Activated T-cell treated with anti-CD3 and anti-CD28 coated beads for 1 hour (primary cell): ENCODE data around the gene NOTO.
"Not testable (repeated sequence)": the region's sequence is repeated elsewhere in the genome, so short reads cannot be mapped to it uniquely, and the experiment has no call there.

Experiments used
- DNase-seq: peaks from one replicate; pipeline ENCODE4 v3.0.0-alpha.2; 2020; ENCODE audit warnings: low read depth

Gene NOTO

DNA sequence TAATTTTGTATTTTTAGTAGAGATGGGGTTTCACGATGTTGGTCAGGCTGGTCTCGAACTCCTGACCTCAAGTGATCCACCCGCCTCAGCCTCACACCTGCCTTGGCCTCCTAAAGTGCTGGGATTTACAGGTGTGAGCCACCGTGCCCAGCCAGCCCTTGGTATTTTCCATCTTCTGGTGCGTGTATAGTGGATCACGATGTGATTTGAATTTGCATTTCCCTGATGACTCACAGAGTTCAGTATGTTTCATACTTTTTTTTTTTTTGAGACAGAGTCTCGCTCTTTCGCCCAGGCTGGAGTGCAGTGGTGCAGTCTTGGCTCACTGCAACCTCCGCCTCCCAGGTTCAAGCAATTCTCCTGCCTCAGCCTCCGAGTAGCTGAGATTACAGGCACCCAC lies 2.1 kb upstream of the NOTO start:
- DNase-seq: not testable (repeated sequence)

DNA sequence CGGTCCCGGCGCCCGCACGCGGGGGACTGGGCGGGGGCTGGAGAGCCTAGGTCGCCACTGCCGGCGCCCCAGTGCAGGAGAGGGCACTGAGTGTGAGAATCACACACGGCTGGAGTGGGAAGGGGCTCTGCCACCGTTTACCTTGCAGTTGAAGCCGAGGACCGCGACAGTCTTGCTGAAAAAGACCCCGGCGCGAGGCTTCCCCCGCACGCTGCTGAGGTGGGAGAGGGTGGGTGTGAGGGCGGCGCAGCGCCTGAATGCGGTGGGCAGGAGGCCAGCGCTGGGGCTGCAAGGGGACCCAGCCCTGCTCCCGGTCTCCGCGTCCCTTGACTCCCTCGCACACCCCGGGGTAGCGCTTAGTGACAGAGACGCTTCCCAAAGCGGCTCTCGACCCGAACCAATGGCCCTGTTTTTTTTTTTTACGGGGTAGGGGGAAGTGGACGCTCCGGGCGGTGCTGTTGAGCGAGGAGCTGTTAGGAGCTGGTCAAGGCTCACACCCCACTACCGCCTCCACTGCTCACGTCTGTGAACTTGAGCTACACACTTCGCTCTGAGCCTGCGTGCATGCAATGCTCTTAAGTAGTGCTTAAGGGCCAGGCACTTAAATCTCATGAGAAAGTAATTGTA lies 794 bp downstream of the NOTO start:
- DNase-seq: no peak

DNA sequence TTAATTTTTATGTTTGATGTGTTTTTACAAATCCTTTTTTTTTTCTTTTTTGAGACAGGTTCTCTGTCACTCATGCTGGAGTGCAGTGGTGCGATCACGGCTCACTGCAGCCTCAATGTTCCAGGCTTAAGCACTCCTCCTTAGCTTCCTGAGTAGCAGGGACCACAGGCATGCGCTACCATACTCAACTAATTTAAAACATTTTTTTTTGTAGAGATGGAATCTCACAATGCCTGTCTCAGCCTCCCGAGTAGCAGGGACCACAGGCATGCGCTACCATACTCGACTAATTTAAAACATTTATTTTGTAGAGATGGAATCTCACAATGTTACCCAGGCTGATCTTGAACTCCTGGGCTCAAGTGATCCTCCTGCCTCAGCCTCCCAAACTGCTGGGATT lies 3.2 kb downstream of the NOTO start:
- DNase-seq: no peak

DNA sequence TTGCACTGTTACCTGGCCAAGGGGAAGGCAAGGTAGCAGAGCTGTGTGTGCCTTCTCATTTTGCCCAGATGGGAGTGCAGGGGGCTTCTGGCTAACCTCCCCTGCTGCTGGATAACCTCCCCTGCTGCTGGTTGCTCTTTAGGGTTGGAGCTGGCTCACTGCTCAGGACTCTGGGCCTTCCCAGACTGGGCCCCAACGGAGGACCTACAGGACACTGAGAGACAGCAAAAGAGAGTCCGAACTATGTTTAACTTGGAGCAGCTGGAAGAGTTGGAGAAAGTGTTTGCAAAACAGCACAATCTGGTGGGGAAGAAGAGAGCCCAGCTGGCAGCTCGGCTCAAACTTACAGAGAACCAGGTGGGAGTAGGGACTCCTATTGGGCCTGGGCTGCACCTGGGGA lies 5.9 kb downstream of the NOTO start:
- no peak for DNase-seq

DNA sequence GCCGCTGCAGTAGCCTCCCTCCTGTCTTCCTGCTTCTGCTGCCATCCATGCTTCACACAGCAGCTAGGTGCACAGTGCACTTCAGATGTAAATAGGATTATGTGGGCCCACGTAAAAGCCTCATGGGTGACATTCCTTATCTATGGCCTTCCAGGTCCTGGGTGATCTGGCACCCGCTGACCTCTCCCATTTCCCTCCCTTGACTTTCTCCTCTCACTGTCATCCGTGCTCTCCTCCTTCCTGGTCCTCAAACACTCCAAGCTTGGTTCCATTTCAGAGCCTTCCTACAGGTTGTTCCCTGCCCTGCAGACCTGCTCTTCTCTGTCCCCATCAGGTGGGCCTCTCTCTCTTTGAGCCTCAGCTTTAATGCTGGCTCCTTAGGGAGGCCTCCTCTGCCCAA lies 7.6 kb downstream of the NOTO start:
- no peak for DNase-seq

DNA sequence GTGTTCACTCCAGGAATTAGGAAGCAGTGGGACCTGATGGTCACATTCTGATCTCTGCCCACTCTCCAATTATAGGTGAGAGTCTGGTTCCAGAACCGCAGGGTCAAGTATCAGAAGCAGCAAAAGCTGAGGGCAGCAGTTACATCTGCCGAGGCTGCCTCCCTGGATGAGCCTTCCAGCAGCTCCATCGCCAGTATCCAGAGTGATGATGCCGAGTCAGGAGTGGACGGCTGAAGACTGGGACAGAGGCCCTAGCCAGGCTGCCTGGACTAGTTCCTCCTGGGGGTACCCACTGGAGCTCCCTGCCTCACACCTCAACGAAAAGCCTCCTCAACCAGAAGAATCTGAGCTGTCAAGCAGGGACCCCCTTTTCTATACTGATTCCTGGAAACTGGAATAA lies 8.3 kb downstream of the NOTO start:
- DNase-seq: no peak

DNA sequence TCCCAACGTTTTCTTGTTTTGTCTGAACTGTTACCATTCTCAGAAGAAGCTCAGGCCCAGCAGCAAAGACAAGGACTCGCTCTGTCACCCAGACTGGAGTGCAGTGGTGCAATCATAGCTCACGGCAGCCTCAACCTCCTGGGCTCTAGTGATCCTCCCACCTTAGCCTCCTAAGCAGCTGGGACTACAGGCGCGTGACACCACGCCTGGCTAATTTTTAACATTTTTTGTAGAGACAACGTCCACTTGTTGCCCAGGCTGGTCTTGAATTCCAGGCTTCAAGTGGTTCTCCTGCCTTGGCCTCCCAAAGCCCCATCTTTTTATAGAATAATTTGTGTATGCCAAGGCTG lies 9.7 kb downstream of the NOTO start:
- DNase-seq: no peak

DNA sequence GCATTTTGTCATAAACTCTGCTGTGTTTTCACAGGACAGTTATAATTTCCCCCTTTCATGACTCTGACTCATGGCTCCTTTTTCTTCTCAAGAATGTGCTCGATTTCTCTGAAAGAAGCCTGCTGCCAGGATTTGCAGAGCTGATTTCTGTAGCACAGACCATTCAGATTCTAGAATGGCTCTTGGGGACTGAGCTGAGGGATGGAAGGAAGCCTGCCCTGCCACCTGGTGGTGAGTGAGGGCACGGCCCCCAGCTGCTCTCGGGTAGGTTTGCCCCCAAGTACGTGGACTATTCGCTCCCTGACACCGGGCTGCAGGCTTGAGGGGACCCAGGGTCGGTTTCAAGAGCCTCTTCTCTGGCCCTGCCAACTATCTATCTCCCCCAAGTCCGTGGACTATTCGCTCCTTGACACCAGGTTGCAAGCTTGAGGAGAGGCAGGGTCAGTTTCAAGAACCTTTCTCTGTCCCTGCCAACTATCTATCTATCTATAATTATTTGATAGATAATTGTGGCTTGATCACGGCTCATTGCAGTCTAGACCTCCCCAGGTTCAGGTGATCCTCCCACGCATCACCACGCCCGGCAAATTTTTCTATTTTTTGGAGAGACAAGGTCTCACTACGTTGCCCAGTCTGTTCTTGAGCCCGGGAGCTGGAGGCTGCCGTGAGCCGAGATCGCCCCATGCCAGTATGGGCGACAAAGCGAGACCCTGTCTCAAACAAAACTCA lies 10.2 kb downstream of the NOTO start:
- peak; percentile 62 for DNase-seq

DNA sequence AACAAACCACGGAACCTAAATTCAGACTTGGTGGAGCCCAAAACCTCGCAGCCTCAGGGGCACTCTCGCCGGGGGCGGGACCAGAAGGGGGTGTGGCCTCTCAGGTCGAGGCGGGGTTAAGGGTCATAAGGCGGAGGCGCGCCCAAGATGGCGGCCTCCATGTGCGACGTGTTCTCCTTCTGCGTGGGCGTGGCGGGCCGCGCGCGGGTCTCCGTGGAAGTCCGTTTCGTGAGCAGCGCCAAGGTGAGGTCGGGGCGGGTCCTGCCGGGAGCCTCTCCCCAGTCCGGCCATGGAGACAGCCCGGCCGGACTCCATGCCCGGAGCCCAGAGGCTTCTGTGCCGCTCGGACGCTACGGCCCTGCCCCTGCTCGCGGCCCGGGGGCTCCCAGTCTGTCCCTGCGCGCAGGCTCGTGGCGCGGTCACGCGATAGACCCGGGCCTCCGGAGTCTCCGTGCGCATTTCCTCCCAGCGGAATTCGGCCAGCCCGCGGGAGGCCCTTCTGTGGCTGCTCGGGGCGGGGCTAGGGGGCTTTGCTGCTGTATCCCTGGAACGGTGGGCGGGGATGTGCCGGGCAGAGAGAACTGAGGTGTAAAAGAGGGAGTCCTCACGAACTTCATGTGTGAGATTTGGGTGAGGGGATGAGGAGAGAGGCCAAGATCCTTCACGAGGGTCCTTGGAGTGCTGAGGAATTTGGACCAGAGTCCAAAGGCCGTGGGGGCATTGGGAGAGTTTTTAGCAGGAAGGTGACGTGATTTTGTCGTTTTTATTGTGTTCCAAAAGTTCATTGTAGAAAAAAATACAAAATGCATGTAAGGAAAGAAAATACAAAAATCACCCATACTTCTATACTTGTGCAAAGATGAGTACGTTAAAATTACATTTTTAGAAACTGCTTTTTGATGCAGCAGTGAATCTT lies 12.0 kb downstream of the NOTO start, which contains the start of gene SMYD5:
Gene SMYD5, plus strand, starts transcription at position 126 of the 916 bp plus-strand sequence. Its CDS starts 22 bp downstream, at position 148.
- DNase-seq: peak; percentile 89

DNA sequence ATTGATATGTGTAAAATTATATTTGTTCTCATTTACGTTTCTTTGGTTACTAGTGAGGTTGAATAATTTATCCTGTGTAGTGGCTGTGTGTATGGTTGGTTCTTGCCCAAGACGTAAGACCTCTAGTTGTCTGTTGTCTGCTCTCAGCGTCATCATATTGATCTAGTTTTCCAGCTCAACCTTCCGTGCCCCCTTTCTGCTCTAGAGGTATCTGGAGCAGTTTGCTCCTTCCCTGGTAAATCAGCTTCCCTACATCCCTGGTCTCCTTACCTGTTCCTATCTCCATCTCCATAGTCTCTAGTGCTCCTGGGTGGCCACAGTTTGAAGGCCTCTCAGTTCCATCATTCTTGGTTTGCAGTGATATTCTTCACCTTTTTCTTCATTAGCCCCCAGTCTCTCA lies 12.9 kb downstream of the NOTO start:
- DNase-seq: no peak

DNA sequence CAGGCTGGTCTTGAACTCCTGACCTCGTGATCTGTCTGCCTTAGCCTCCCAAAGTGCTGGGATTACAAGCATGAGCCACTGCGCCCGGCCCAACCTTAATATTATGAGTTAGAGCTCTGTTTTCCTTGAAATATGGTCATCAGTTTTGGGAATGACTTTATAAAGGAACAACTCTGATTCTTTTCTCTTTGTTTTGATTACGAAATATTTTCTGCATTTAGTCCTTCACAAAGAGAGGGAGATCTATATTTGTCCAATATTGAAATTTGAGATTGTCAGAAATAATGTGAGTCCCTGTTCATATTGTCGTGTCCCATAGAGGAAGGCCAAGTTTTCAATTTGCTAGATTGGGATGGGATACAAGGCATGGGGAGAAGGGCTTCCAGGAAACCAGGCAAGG lies 14.8 kb downstream of the NOTO start:
- no peak for DNase-seq

DNA sequence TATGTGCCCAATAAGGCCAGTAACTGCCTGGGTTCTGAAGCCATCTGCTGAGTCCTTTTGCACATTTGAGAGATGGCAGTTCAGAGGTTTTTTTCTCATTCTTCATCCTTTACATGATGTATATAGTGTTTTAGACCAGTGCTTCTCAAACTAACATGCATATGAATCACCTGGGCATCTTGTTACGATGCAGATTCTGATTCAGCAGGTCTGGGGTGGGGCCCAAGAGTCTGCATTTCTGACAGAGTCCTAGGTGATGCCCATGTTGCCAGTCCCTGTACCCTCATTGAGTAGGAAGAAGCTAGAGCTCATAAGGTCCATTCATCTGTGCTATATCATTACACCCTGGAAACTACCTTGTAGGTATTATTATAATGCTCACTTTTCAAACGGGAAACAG lies 15.5 kb downstream of the NOTO start:
- no peak for DNase-seq

DNA sequence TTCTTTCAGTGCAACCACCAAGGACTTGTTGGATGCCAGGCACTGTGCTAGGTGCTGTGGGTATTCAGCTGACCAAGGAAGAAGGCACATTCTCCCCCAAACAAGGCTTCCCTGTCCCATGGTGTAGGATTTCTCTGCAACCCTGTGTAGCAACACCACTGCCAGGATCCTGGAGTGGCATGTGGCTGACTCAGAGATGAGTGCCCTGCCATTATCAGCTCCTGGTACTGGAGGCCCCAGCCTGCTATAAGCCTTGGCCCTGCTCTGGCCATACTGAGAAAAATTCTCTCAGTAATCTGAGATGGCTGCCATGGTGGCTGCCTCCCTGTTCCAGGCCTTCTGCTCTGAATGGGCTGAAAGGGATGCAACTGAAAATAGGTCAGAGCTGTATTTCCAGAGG lies 15.9 kb downstream of the NOTO start:
- no peak for DNase-seq

DNA sequence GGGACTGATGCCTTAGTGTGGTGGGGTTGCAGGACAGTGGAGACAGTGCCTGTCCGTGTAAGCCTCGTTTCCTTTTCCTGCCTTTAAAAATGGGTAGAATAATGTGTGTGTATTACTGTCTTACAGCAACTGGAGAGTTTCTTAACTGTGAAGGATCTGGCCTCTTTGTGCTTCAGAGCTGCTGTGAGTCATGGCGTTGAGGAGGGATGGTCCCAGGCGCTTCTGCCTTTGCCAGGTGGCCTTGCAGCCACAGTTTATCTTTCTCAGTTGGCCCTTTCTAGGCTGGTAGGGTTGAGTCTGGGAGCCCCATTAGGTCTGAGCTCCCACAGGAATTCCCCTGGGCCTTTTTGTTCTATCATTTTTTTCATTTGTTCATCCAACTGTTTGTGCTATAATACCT lies 21.4 kb downstream of the NOTO start:
- no peak for DNase-seq

DNA sequence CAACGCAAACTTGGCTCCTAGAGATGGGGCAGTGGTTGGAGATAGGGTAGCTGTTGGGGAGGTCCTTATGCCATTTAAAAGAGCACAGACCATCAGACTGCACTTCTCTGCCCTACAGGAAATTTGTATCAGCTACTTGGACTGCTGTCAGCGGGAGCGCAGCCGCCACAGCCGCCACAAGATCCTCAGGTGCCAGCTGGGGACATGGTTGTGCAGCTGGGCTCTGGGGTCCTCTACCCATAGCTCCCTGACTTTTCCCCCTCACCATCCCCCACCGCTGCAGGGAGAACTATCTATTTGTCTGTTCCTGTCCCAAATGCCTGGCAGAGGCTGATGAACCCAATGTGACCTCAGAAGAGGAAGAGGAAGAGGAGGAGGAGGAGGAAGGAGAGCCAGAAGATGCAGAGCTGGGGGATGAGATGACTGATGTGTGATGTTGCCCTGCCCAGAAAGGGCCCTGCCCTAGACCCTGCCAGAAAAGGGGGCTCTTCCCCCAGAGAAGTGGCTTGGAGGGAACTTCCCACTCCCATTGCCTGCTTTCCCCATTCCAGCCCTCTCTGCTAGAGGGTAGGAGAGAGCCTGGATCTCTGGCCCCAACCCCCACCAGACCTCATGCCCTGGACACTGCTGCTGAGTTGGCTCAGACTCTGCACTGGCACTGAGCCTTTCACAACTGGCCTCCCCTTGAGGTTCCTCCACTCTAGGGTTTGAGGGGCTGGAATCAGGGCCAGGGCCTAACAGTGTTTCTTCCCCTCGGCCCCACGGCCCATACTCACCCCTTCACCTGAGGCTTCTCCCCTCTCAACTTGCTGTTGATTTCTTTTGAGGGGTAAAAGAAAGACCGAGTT lies 23.4 kb downstream of the NOTO start:
- no peak for DNase-seq

DNA sequence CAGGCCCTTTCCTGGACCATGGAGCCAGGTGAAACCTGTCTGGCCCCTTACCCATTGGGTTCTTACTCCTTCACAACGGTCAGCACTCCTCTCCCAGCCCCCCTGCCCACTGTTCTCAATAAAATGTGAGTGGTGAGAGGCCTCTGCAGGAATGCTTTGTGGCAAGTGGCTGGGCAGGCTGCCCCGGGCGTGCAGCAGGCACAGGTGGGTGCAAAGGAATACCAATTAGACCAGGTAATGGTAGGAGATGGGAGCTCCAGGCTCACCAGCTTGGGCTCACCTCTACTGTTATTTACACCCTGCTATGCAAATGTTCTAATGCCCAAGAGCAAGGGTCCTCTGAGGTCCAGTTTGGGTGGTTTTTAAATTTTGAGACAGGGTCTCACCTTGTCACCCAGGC lies 24.7 kb downstream of the NOTO start:
- no peak for DNase-seq

DNA sequence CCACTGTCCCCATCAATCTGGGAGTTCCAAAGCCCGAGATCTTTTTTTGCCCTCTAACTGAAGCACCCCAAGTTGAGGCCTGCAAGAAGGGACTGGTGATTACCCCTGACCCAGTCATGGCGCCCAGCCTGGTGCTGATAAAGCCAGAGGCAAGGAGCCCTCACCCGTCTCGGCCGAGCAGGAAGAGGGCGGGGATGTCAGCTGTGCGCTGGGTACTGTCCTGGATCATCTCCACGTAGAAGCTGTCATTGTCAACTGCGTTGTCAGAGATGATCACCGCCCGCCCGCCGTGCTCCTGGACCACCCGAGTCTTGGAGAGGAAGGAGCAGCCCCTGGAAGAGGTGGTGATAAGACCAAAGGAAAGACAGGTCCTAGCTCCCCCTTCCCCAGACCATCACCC lies 26.3 kb downstream of the NOTO start:
- DNase-seq: no peak

DNA sequence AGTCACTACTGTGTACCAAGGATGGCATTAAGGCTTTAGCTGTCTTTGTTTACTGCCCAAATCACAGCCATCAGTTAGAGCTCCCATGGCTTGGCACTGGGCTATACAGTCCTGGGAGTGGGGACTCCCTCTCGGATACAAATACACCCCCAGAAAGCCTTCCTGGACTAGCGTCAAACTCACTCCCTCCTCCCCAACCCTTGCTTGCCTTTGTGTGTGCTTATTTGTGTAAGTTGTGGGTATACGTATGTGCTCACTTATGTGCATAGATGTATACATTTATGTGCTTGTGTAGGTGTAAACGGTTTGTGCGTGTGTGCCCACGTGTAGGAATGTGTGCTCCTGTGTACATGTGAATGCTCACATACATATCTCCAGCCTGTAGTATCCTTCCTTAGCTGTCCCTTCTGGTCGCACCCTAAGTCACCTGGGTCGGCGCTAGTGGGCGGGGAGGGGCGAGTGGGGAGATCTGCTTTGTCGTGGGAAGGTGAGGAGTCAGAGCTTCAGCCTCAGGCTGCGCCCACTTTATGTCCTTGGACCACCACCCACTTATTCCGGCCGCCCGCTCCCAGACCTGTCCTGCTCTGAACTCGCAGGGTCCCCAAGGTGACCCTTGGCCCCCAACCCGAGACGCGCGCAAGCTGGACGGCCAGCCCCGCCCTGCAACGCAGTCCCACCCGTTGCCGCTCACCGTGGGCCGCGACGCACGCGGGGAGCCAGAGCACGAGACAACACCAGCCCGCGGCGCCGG lies 30.2 kb downstream of the NOTO start:
- no peak for DNase-seq

DNA sequence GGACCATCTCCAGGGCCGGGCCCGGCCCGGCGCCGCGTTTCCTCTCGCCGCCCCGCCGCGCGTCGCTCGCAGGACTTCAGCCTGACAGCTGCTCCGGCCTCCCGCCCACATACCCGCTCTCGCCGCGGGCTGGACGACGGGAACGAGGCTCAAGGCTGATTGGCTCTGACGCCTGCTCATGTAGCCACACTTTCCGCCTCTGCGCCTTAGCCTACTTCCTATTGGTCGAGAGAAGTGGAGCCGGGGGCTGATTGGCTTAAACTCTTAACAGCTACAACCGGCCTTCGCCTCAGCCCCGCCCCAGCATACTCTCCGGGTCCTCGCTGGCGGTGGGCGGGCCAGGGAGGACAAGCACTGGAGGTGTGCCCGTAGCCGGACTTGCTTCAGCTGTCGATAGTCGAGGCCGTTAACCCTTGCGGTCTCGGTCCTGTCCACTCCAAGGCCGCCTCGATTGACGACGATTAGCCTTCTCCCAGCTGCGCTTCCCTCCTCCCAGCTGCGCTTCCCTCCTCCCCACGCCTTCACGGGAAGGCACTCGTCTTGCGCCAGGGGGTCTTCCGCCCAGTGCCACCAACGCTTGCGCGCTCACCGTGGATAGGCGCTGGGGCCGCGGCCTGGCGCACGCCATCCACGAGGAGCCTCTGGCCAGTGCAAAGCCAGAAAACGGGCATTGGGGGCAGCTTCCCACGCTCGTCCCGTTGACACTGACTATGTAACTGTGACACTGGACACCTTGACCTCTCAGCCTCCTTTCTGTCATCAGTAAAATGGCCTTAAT lies 31.0 kb downstream of the NOTO start, which contains the start of gene PRADC1:
Gene PRADC1, minus strand, starts transcription at position 86 of the 778 bp plus-strand sequence. Its CDS starts 79 bp downstream, at position 7.
- DNase-seq: peak; percentile 88
